ENCODE data around the gene NECAB2. TPM values are rescaled to one million over a fixed set of nuclear protein-coding genes. Genes with fewer than 3 reads are reported as not detected.

The NECAB2 gene
- total RNA-seq, 2 experiments from 2014 or later: not detected

DNA sequence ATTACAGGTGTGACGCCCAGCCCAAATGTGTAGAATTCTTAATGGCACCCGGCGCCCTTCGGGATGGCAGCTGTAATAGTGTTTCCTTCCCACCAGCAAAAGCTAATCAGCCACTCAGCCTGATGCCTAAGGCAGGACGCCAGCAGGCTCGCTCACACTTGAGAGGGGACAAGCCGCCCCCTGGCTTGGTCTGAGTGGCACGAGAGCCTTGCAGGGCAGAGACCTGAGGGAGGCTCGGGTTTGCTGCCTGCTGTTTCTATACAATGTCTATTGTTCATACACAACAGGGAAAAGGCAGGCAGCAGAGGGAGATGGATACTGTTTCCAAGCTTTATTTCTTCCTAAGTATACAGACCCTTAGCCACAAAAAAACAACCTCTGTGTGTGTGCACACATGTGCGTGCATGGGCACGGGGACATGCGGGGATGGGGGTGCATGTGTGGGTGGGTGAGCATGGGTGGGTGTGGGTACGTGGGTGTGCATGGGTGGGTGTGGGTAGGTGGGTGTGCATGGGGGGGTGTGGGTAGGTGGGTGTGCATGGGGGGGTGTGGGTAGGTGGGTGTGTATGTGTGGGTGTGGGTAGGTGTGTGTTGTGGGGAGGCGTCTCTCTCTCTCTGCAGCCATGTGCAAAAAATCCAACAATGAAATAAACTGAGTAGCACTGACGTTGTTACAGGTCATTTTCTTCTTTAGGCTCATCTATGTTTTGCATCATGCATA is 64.6 kb downstream of the NECAB2 start:
- TF ChIP-seq, protein P1, sequence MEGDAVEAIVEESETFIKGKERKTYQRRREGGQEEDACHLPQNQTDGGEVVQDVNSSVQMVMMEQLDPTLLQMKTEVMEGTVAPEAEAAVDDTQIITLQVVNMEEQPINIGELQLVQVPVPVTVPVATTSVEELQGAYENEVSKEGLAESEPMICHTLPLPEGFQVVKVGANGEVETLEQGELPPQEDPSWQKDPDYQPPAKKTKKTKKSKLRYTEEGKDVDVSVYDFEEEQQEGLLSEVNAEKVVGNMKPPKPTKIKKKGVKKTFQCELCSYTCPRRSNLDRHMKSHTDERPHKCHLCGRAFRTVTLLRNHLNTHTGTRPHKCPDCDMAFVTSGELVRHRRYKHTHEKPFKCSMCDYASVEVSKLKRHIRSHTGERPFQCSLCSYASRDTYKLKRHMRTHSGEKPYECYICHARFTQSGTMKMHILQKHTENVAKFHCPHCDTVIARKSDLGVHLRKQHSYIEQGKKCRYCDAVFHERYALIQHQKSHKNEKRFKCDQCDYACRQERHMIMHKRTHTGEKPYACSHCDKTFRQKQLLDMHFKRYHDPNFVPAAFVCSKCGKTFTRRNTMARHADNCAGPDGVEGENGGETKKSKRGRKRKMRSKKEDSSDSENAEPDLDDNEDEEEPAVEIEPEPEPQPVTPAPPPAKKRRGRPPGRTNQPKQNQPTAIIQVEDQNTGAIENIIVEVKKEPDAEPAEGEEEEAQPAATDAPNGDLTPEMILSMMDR (IDR thresholded peaks at IDR 0.05): no peak
- ATAC-seq (ENCODE audit: poor library complexity) (no peak), DNase-seq (no peak)
- peaks cover 0 to 27% of the 10 kb centered on the region in 2 experiments for H3K9me3 ChIP-seq (ENCODE audit: control insufficient read depth in 1 of 2, insufficient read depth in 1 of 2, low read length in 2 of 2)
- H3K27me3 Mint-ChIP-seq: peaks cover 24% of the 10 kb centered on the region
- H3K9me3 Mint-ChIP-seq: no peaks in the 10 kb centered on the region
- peaks cover 0 to 8% of the 10 kb centered on the region in 2 experiments for H3K27me3 ChIP-seq (ENCODE audit: control insufficient read depth in 1 of 2, insufficient read depth in 2 of 2, low read length in 2 of 2)
- H3K27ac Mint-ChIP-seq: no peak overlapping the region
- H3K36me3 Mint-ChIP-seq (ENCODE audit: low read depth): no peaks in the 10 kb centered on the region
- H3K4me1 Mint-ChIP-seq (ENCODE audit: low read depth): peaks cover 7% of the 10 kb centered on the region
- peaks cover 12% of the 10 kb centered on the region for H3K4me1 ChIP-seq (ENCODE audit: insufficient read depth, low read length)
- CTCF ChIA-PET: no interaction called here
- POLR2A ChIA-PET: no interaction called here
- H3K4me3 Mint-ChIP-seq: no peak overlapping the region
- no peak overlapping the region for H3K4me3 ChIP-seq (ENCODE audit: low read length)
- intact Hi-C loops (cut with DNase I, micrococcal nuclease): no loop called here
- no peak overlapping the region for H3K27ac ChIP-seq (ENCODE audit: low read depth in 1 of 2, low read length in 2 of 2)
- no peaks in the 10 kb centered on the region for H3K36me3 ChIP-seq (ENCODE audit: insufficient read depth, low read length)

DNA sequence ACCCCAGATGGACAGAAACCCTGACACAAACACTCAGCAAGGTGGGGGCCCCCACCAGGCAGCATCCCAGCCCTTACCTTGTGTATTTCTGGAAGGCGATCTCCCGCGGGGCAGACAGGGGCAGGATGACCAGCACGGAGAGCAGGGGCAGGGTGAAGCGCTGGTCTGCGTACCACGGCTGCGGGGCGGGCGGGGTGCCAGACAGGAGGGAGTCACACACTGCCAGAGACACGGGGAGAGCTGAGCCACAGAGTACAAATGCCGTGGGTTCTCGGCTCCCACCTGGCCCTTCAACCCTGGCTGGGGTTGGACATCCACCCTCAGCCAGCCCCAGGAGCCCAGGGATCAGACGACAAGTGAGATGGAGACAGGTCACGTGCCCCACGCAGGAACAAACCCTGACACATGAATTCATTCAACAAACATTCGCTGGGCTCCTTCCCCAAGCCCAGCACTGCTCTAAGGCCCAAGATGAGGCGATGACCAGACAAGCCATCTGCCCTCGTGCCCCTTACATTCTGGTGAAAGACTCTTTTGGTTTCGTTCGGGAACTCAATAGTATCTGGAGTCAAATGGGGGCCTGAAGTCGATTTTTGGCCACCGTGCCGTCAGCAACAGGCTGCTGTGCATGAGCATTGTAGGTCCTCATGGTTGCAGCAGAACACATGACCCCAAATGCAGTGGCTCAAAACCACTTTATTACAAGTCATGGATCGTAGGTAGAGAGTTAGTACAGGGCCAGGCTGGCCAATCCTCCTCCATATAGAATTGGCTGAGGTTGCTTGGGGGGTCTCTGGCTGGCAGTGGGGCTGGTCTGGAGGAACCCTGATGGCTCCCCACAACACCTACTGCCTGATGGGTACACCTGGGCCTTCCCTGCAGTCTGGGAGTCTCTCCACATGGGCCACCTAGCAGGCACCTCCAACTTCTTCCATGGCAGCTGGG is 65.5 kb downstream of the NECAB2 start:
- CTCF ChIA-PET: no interaction called here
- peaks cover 7% of the 10 kb centered on the region for H3K4me1 Mint-ChIP-seq (ENCODE audit: low read depth)
- TF ChIP-seq, protein P1 (IDR thresholded peaks at IDR 0.05): no peak

DNA sequence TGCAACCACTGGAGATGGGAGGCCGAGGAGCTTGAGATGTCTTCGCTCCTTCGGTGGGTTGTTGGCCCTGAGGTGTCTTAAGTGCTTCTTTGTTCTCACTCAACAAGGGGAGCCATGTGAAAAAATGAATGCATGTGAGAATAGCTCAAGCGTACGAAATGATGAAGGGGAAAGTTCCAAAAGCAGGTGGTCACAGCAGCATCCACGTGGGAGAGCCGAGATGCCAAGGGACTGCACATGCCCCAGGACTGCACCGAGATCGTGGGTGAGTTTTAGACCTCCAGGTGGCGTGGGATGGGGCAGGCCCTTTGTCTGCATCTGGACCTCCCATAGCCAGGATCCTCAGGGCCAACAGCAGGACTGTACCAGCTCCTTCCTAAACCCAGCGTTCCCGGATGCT is 66.5 kb downstream of the NECAB2 start:
- peaks cover 3% of the 10 kb centered on the region for H3K4me1 Mint-ChIP-seq (ENCODE audit: low read depth)
- DNase-seq: no peak
- Histone ChIP-seq H3K4me3 (ENCODE audit: low read length) (no peak overlapping the region), H3K9me3 (ENCODE audit: control insufficient read depth in 1 of 2, insufficient read depth in 1 of 2, low read length in 2 of 2) (peaks cover 0 to 27% of the 10 kb centered on the region in 2 experiments), H3K36me3 (ENCODE audit: insufficient read depth, low read length) (no peaks in the 10 kb centered on the region), H3K27me3 (ENCODE audit: control insufficient read depth in 1 of 2, insufficient read depth in 2 of 2, low read length in 2 of 2) (no peaks in the 10 kb centered on the region), H3K4me1 (ENCODE audit: insufficient read depth, low read length) (peaks cover 2% of the 10 kb centered on the region), H3K27ac (ENCODE audit: low read depth in 1 of 2, low read length in 2 of 2) (no peak overlapping the region)
- ChIA-PET POLR2A (no interaction called here), CTCF (no interaction called here)
- no peaks in the 10 kb centered on the region for H3K36me3 Mint-ChIP-seq (ENCODE audit: low read depth)
- no peak overlapping the region for H3K27ac Mint-ChIP-seq
- no peaks in the 10 kb centered on the region for H3K9me3 Mint-ChIP-seq
- TF ChIP-seq, protein P1 (IDR thresholded peaks at IDR 0.05): no peak
- ATAC-seq (ENCODE audit: poor library complexity): no peak
- intact Hi-C loops (cut with DNase I, micrococcal nuclease): no loop called here
- no peak overlapping the region for H3K4me3 Mint-ChIP-seq
- peaks cover 11% of the 10 kb centered on the region for H3K27me3 Mint-ChIP-seq

More for the DNA sequence above, 65.5 kb downstream of the NECAB2 start:
- Histone ChIP-seq H3K4me1 (ENCODE audit: insufficient read depth, low read length) (peaks cover 12% of the 10 kb centered on the region), H3K27ac (ENCODE audit: low read depth in 1 of 2, low read length in 2 of 2) (no peak overlapping the region), H3K9me3 (ENCODE audit: control insufficient read depth in 1 of 2, insufficient read depth in 1 of 2, low read length in 2 of 2) (peaks cover 0 to 27% of the 10 kb centered on the region in 2 experiments), H3K27me3 (ENCODE audit: control insufficient read depth in 1 of 2, insufficient read depth in 2 of 2, low read length in 2 of 2) (peaks cover 0 to 5% of the 10 kb centered on the region in 2 experiments), H3K36me3 (ENCODE audit: insufficient read depth, low read length) (no peaks in the 10 kb centered on the region), H3K4me3 (ENCODE audit: low read length) (no peak overlapping the region)
- POLR2A ChIA-PET: no interaction called here
- DNase-seq: no peak
- intact Hi-C loops (cut with DNase I, micrococcal nuclease): no loop called here
- no peak overlapping the region for H3K27ac Mint-ChIP-seq
- no peak overlapping the region for H3K4me3 Mint-ChIP-seq
- H3K36me3 Mint-ChIP-seq (ENCODE audit: low read depth): no peaks in the 10 kb centered on the region
- H3K27me3 Mint-ChIP-seq: peaks cover 17% of the 10 kb centered on the region
- no peaks in the 10 kb centered on the region for H3K9me3 Mint-ChIP-seq
- no peak for ATAC-seq (ENCODE audit: poor library complexity)
